ENCODE data around the gene BTBD16.

GRCh38 chr10:122292376-122292775 lies 21.3 kb downstream of the BTBD16 start:
- TF ChIP-seq CTCF (IDR thresholded peaks at IDR 0.05) (no peak), POLR2A (IDR thresholded peaks at IDR 0.05) (no peak)
